HEK293 (cell line): ENCODE measurements around the gene EXOC1.

Experiments used
- GLI2 ChIP-seq: fragments of 450-650 bp; formaldehyde crosslinking; IDR thresholded peaks from 2 replicates; pipeline ENCODE4; 2017; ENCODE audit warnings: missing biosample characterization, missing genetic modification characterization, low read depth, borderline replicate concordance
- KLF10 ChIP-seq: fragments of 450-650 bp; IDR thresholded peaks from 2 replicates; pipeline ENCODE4 v1.5.1; 2018; ENCODE audit warnings: missing biosample characterization, mild to moderate bottlenecking, missing genetic modification characterization
- KLF7 ChIP-seq: fragments of 450-650 bp; formaldehyde crosslinking; IDR thresholded peaks from 2 replicates; pipeline ENCODE4 v1.5.1; 2016; ENCODE audit warnings: missing biosample characterization, missing genetic modification characterization, borderline replicate concordance
- SCRT2 ChIP-seq: fragments of 450-650 bp; formaldehyde crosslinking; IDR thresholded peaks from 2 replicates; pipeline ENCODE4 v1.5.1; 2016; ENCODE audit warnings: missing biosample characterization, missing genetic modification characterization
- SP7 ChIP-seq: fragments of 450-650 bp; formaldehyde crosslinking; IDR thresholded peaks from 2 replicates; pipeline ENCODE4 v1.5.1; 2016; ENCODE audit warnings: missing biosample characterization, missing genetic modification characterization
- TRIM28 ChIP-seq: IDR thresholded peaks from 2 replicates; pipeline ENCODE4 v1.6.1; 2011; ENCODE audit warnings: low read length, control low read depth, borderline replicate concordance
- ZBTB7A ChIP-seq: fragments of 450-650 bp; formaldehyde crosslinking; IDR thresholded peaks from 2 replicates; pipeline ENCODE4 v1.5.1; 2016; ENCODE audit warnings: low read depth, missing biosample characterization, missing genetic modification characterization
- ZFP69B ChIP-seq: fragments of 450-650 bp; formaldehyde crosslinking; IDR thresholded peaks from 2 replicates; pipeline ENCODE4 v1.5.1; 2016; ENCODE audit warnings: missing biosample characterization, missing genetic modification characterization
- ZNF10 ChIP-seq: fragments of 450-650 bp; formaldehyde crosslinking; IDR thresholded peaks from 2 replicates; pipeline ENCODE4 v1.5.1; 2017; ENCODE audit warnings: missing biosample characterization, missing genetic modification characterization
- ZNF132 ChIP-seq: fragments of 450-650 bp; formaldehyde crosslinking; IDR thresholded peaks from 2 replicates; pipeline ENCODE4 v1.5.1; 2017; ENCODE audit warnings: missing biosample characterization, missing genetic modification characterization, borderline replicate concordance
- ZNF138 ChIP-seq: fragments of 450-650 bp; formaldehyde crosslinking; IDR thresholded peaks from 2 replicates; pipeline ENCODE4 v1.5.1; 2016; ENCODE audit warnings: missing biosample characterization, missing genetic modification characterization, borderline replicate concordance
- ZNF140 ChIP-seq: fragments of 450-650 bp; formaldehyde crosslinking; IDR thresholded peaks from 2 replicates; pipeline ENCODE4 v1.5.1; 2016; ENCODE audit warnings: missing biosample characterization, missing genetic modification characterization
- ZNF146 ChIP-seq: fragments of 450-650 bp; formaldehyde crosslinking; IDR thresholded peaks from 2 replicates; pipeline ENCODE4 v1.5.1; 2016; ENCODE audit warnings: missing biosample characterization, missing genetic modification characterization
- ZNF175 ChIP-seq: fragments of 450-650 bp; formaldehyde crosslinking; IDR thresholded peaks from 2 replicates; pipeline ENCODE4 v1.5.1; 2016; ENCODE audit warnings: missing biosample characterization, missing genetic modification characterization
- ZNF18 ChIP-seq: fragments of 450-650 bp; formaldehyde crosslinking; IDR thresholded peaks from 2 replicates; pipeline ENCODE4 v1.5.1; 2016; ENCODE audit warnings: missing biosample characterization, missing genetic modification characterization
- ZNF184 ChIP-seq: fragments of 450-650 bp; IDR thresholded peaks from 2 replicates; pipeline ENCODE4 v1.5.1; 2018; ENCODE audit warnings: missing biosample characterization, mild to moderate bottlenecking, missing genetic modification characterization
- ZNF2 ChIP-seq: fragments of 450-650 bp; formaldehyde crosslinking; IDR thresholded peaks from 2 replicates; pipeline ENCODE4 v1.5.1; 2016; ENCODE audit warnings: missing biosample characterization, missing genetic modification characterization
- ZNF394 ChIP-seq: fragments of 450-650 bp; formaldehyde crosslinking; IDR thresholded peaks from 2 replicates; pipeline ENCODE4 v1.5.1; 2016; ENCODE audit warnings: missing biosample characterization, missing genetic modification characterization, mild to moderate bottlenecking, moderate library complexity, borderline replicate concordance
- ZNF416 ChIP-seq: fragments of 450-650 bp; formaldehyde crosslinking; IDR thresholded peaks from 2 replicates; pipeline ENCODE4 v1.5.1; 2016; ENCODE audit warnings: missing biosample characterization, missing genetic modification characterization
- ZNF433 ChIP-seq: fragments of 450-650 bp; formaldehyde crosslinking; IDR thresholded peaks from 2 replicates; pipeline ENCODE4 v1.5.1; 2016; ENCODE audit warnings: missing biosample characterization, missing genetic modification characterization, low read depth
- ZNF521 ChIP-seq: fragments of 450-650 bp; formaldehyde crosslinking; IDR thresholded peaks from 2 replicates; pipeline ENCODE4 v1.5.1; 2017; ENCODE audit warnings: missing biosample characterization, mild to moderate bottlenecking, missing genetic modification characterization
- ZNF560 ChIP-seq: fragments of 450-650 bp; formaldehyde crosslinking; IDR thresholded peaks from 2 replicates; pipeline ENCODE4 v1.5.1; 2017; ENCODE audit warnings: missing biosample characterization, missing genetic modification characterization, borderline replicate concordance
- ZNF561 ChIP-seq: fragments of 450-650 bp; IDR thresholded peaks from 2 replicates; pipeline ENCODE4 v1.5.1; 2018; ENCODE audit warnings: missing biosample characterization, missing genetic modification characterization, borderline replicate concordance
- ZNF585B ChIP-seq: fragments of 450-650 bp; formaldehyde crosslinking; IDR thresholded peaks from 2 replicates; pipeline ENCODE4 v1.5.1; 2016; ENCODE audit warnings: missing biosample characterization, missing genetic modification characterization
- ZNF624 ChIP-seq: fragments of 450-650 bp; formaldehyde crosslinking; IDR thresholded peaks from 2 replicates; pipeline ENCODE4 v1.5.1; 2017; ENCODE audit warnings: missing biosample characterization, missing genetic modification characterization
- ZNF629 ChIP-seq: fragments of 450-650 bp; formaldehyde crosslinking; IDR thresholded peaks from 2 replicates; pipeline ENCODE4 v1.5.1; 2017; ENCODE audit warnings: missing biosample characterization, missing genetic modification characterization
- ZNF677 ChIP-seq: fragments of 450-650 bp; IDR thresholded peaks from 2 replicates; pipeline ENCODE4 v1.5.0; 2018; ENCODE audit warnings: missing biosample characterization, mild to moderate bottlenecking, missing genetic modification characterization, moderate library complexity
- ZNF701 ChIP-seq: fragments of 450-650 bp; formaldehyde crosslinking; IDR thresholded peaks from 2 replicates; pipeline ENCODE4 v1.5.1; 2016; ENCODE audit warnings: missing biosample characterization, missing genetic modification characterization
- ZNF707 ChIP-seq: fragments of 450-650 bp; formaldehyde crosslinking; IDR thresholded peaks from 2 replicates; pipeline ENCODE4 v1.5.1; 2016; ENCODE audit warnings: missing biosample characterization, missing genetic modification characterization
- ZNF768 ChIP-seq: fragments of 450-650 bp; formaldehyde crosslinking; IDR thresholded peaks from 2 replicates; pipeline ENCODE4 v1.5.1; 2018; ENCODE audit warnings: missing biosample characterization, mild to moderate bottlenecking, missing genetic modification characterization
- ZNF791 ChIP-seq: fragments of 450-650 bp; formaldehyde crosslinking; IDR thresholded peaks from 2 replicates; pipeline ENCODE4 v1.5.1; 2016; ENCODE audit warnings: missing biosample characterization, missing genetic modification characterization
- ZNF837 ChIP-seq: fragments of 450-650 bp; formaldehyde crosslinking; IDR thresholded peaks from 2 replicates; pipeline ENCODE4 v1.5.1; 2016; ENCODE audit warnings: missing biosample characterization, missing genetic modification characterization
- ZSCAN30 ChIP-seq: fragments of 450-650 bp; IDR thresholded peaks from 2 replicates; pipeline ENCODE4 v1.5.1; 2018; ENCODE audit warnings: missing biosample characterization, mild to moderate bottlenecking, missing genetic modification characterization, moderate library complexity
- TF ChIP-seq, protein P1 (sequence below): fragments of 450-650 bp; formaldehyde crosslinking; IDR thresholded peaks from 2 replicates; pipeline ENCODE4 v1.5.1; 2017; ENCODE audit warnings: missing biosample characterization, missing genetic modification characterization
- TF ChIP-seq, protein P2 (sequence below): fragments of 450-650 bp; formaldehyde crosslinking; conservative IDR thresholded peaks from 2 replicates; pipeline ENCODE4 v1.5.1; 2016; ENCODE audit warnings: low read depth, missing biosample characterization, missing genetic modification characterization

The EXOC1 gene

GRCh38 chr4:55948726-55949481, 95.5 kb downstream of the EXOC1 start, which contains the start of gene CEP135 (continued):
- TF ChIP-seq, protein P1, sequence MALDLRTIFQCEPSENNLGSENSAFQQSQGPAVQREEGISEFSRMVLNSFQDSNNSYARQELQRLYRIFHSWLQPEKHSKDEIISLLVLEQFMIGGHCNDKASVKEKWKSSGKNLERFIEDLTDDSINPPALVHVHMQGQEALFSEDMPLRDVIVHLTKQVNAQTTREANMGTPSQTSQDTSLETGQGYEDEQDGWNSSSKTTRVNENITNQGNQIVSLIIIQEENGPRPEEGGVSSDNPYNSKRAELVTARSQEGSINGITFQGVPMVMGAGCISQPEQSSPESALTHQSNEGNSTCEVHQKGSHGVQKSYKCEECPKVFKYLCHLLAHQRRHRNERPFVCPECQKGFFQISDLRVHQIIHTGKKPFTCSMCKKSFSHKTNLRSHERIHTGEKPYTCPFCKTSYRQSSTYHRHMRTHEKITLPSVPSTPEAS: no peak
- TF ChIP-seq ZNF791 (no peak), ZNF701 (tag by site-specific recombination) (no peak), ZNF837 (no peak), ZNF10 (tag by site-specific recombination) (no peak; the same call in 1 of the 2 replicates), ZNF18 (no peak), ZNF140 (tag by site-specific recombination) (no peak), ZNF561 (tag by site-specific recombination) (peak; percentile 79), ZNF629 (peak; percentile 48; the same call in 1 of the 2 replicates), ZNF585B (no peak), KLF10 (tag by site-specific recombination) (no peak), ZNF2 (tag by site-specific recombination) (peak; percentile 91), ZNF624 (no peak), ZBTB7A (tag by site-specific recombination) (no peak), ZNF416 (tag by site-specific recombination) (no peak), ZNF146 (no peak; the same call in 1 of the 2 replicates), ZNF394 (tag by site-specific recombination) (peak; percentile 55; the same call in 1 of the 2 replicates), ZNF521 (no peak), GLI2 (tag by site-specific recombination) (no peak), SCRT2 (tag by site-specific recombination) (no peak), ZNF138 (tag by site-specific recombination) (no peak), ZSCAN30 (tag by site-specific recombination) (peak; percentile 21), ZNF132 (tag by site-specific recombination) (no peak), ZNF768 (tag by site-specific recombination) (no peak), ZFP69B (tag by site-specific recombination) (0 out of 2 replicates have a peak, but pooled peaks have one; percentile 23), ZNF433 (tag by site-specific recombination) (no peak), ZNF175 (tag by site-specific recombination) (no peak), ZNF707 (tag by site-specific recombination) (no peak), TRIM28 (no peak), ZNF560 (tag by site-specific recombination) (no peak), KLF7 (tag by site-specific recombination) (no peak), SP7 (no peak; the same call in 1 of the 2 replicates), ZNF184 (tag by site-specific recombination) (no peak), ZNF677 (no peak)
- TF ChIP-seq, protein P2, sequence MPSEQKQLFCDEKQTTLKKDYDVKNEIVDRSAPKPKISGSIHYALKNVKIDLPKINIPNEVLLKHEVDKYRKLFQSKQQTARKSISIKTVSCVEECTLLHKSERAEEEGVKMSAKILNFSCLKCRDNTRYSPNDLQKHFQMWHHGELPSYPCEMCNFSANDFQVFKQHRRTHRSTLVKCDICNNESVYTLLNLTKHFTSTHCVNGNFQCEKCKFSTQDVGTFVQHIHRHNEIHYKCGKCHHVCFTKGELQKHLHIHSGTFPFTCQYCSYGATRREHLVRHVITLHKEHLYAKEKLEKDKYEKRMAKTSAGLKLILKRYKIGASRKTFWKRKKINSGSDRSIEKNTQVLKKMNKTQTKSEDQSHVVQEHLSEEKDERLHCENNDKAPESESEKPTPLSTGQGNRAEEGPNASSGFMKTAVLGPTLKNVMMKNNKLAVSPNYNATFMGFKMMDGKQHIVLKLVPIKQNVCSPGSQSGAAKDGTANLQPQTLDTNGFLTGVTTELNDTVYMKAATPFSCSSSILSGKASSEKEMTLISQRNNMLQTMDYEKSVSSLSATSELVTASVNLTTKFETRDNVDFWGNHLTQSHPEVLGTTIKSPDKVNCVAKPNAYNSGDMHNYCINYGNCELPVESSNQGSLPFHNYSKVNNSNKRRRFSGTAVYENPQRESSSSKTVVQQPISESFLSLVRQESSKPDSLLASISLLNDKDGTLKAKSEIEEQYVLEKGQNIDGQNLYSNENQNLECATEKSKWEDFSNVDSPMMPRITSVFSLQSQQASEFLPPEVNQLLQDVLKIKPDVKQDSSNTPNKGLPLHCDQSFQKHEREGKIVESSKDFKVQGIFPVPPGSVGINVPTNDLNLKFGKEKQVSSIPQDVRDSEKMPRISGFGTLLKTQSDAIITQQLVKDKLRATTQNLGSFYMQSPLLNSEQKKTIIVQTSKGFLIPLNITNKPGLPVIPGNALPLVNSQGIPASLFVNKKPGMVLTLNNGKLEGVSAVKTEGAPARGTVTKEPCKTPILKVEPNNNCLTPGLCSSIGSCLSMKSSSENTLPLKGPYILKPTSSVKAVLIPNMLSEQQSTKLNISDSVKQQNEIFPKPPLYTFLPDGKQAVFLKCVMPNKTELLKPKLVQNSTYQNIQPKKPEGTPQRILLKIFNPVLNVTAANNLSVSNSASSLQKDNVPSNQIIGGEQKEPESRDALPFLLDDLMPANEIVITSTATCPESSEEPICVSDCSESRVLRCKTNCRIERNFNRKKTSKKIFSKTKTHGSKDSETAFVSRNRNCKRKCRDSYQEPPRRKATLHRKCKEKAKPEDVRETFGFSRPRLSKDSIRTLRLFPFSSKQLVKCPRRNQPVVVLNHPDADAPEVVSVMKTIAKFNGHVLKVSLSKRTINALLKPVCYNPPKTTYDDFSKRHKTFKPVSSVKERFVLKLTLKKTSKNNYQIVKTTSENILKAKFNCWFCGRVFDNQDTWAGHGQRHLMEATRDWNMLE: 0 out of 2 replicates have a peak, but pooled peaks have one; percentile 21
